HepG2 (cell line): ENCODE results near the gene RAB36. TPM values are rescaled to one million over a fixed set of nuclear protein-coding genes. Genes with fewer than 3 reads are reported as not detected.

Experiments used
- ATAC-seq: fragments of 200-7000 bp; cut with Tn5 transposase; 3 replicates; pipeline ENCODE4 v1.9.1; 2020; ENCODE audit warnings: mild to moderate bottlenecking, moderate library complexity
- BruUV-seq: library from RNA; stranded (reverse); fragments of 400-500 nt; replicated peaks from 2 replicates; lab custom pipeline; 2021; lab: Mats Ljungman, UMichigan
- CTCF ChIA-PET: fragments of 300-600 bp; formaldehyde crosslinking; extraction: SDS; loops from one replicate; lab custom pipeline; 2021; ENCODE audit warnings: low total read pairs, inconsistent platforms, low intra/inter-chr PET ratio; lab: Yijun Ruan, JAX
- POLR2A ChIA-PET: fragments of 350-600 bp; sonication (Branson Sonifier 250); formaldehyde crosslinking; loops from one replicate; lab custom pipeline; 2020; ENCODE audit warnings: antibody characterized with exemption, inconsistent platforms; lab: Yijun Ruan, JAX
- DNase-seq: peaks from one replicate; pipeline ENCODE4 v3.0.0-alpha.2; 2015; ENCODE audit warnings: low spot score
- FAIRE-seq: peaks from 3 replicates; lab custom pipeline; 2011; peaks lifted over from hg19 to GRCh38; lab: Jason Lieb, UNC
- H2AFZ ChIP-seq: one replicate; pipeline ENCODE4 v1.6.1; 2011; ENCODE audit warnings: low read length, inconsistent platforms
- H3K27ac ChIP-seq: fragments of 300-600 bp; 3 replicates; pipeline ENCODE4 v1.8.0; 2011; ENCODE audit warnings: mixed run types, mild to moderate bottlenecking, mixed read lengths, low read length, inconsistent platforms; ENCODE audit not compliant: insufficient read depth; ENCODE audit errors: extremely low read length
- H3K27me3 ChIP-seq, 2 experiments: fragments of 200-600 bp in 1 of 2; 2 replicates in 1 of 2; 3 replicates in 1 of 2; pipeline versions ENCODE4 v1.6.0 to v1.8.0; 2011; ENCODE audit warnings: low read length in 2 of 2, mild to moderate bottlenecking in 2 of 2, moderate library complexity in 2 of 2, inconsistent platforms in 1 of 2; ENCODE audit not compliant: insufficient read depth in 2 of 2, control insufficient read depth in 1 of 2
- H3K36me3 ChIP-seq, 2 experiments: fragments of 200-600 bp in 1 of 2; replicated peaks in 1 of 2; 2 replicates in 1 of 2; 3 replicates in 1 of 2; pipeline versions ENCODE4 v1.5.1 to v1.8.0; 2011; ENCODE audit warnings: low read length in 2 of 2, inconsistent platforms in 1 of 2; ENCODE audit not compliant: insufficient read depth in 2 of 2, control insufficient read depth in 1 of 2
- H3K4me1 ChIP-seq: 2 replicates; pipeline ENCODE4 v1.5.1; 2012; ENCODE audit warnings: low read length, inconsistent platforms; ENCODE audit not compliant: insufficient read depth
- H3K4me2 ChIP-seq: 2 replicates; pipeline ENCODE4 v1.6.0; 2011; ENCODE audit warnings: low read depth, low read length, inconsistent platforms
- H3K4me3 ChIP-seq, 3 experiments: fragments of 200-600 bp in 1 of 3; sonication (generic), shearing (Covaris generic) in 1 of 3; replicated peaks in 1 of 3; 2 replicates each; pipeline ENCODE4 v1.5.1; 2011 to 2016; ENCODE audit warnings: low read length in 3 of 3, inconsistent platforms in 2 of 3, low read depth in 2 of 3, mild to moderate bottlenecking in 2 of 3, control low read depth in 1 of 3, mixed read lengths in 1 of 3; ENCODE audit not compliant: insufficient read depth in 1 of 3
- H3K79me2 ChIP-seq: one replicate; pipeline ENCODE4 v1.6.1; 2011; ENCODE audit warnings: low read length, inconsistent platforms; ENCODE audit not compliant: insufficient read depth
- H3K9ac ChIP-seq: 2 replicates; pipeline ENCODE4 v1.6.0; 2011; ENCODE audit warnings: mild to moderate bottlenecking, low read depth, low read length, inconsistent platforms; ENCODE audit not compliant: insufficient read depth
- H3K9me3 ChIP-seq: 2 replicates; pipeline ENCODE4 v1.5.1; 2012; ENCODE audit warnings: mild to moderate bottlenecking, low read length
- H4K20me1 ChIP-seq: 2 replicates; pipeline ENCODE4 v1.6.0; 2011; ENCODE audit warnings: inconsistent platforms, mild to moderate bottlenecking, low read length, moderate library complexity; ENCODE audit not compliant: insufficient read depth
- ATAD3A ChIP-seq: sonication (generic); formaldehyde crosslinking; IDR thresholded peaks from 2 replicates; pipeline ENCODE4 v1.4.0; 2020; ENCODE audit warnings: missing genetic modification reagents
- CEBPB ChIP-seq: IDR thresholded peaks from 2 replicates; pipeline ENCODE4 v1.6.1; 2011; ENCODE audit warnings: low read depth, low read length, improper control_type of control experiment, borderline replicate concordance
- FOXK2 ChIP-seq: fragments of 450-650 bp; IDR thresholded peaks from 2 replicates; pipeline ENCODE4 v1.6.1; 2016
- ISX ChIP-seq: sonication (generic); formaldehyde crosslinking; conservative IDR thresholded peaks from 2 replicates; pipeline ENCODE4 v1.5.0; 2020; ENCODE audit warnings: missing genetic modification reagents
- NFE2L1 ChIP-seq: sonication (generic); formaldehyde crosslinking; IDR thresholded peaks from 2 replicates; pipeline ENCODE4 v1.4.0; 2020; ENCODE audit warnings: missing genetic modification reagents, mild to moderate bottlenecking, borderline replicate concordance
- NFKBIZ ChIP-seq: IDR thresholded peaks from 2 replicates; pipeline ENCODE4 v1.6.1; 2018; ENCODE audit warnings: missing genetic modification reagents, missing compliant biosample characterization
- NPAS2 ChIP-seq: sonication (generic); formaldehyde crosslinking; IDR thresholded peaks from 2 replicates; pipeline ENCODE4 v1.8.0; 2022; ENCODE audit warnings: mild to moderate bottlenecking, missing genetic modification reagents, borderline replicate concordance
- RBM22 ChIP-seq: fragments of 200-400 bp; formaldehyde crosslinking; optimal IDR thresholded peaks from 2 replicates; pipeline ENCODE3; 2017; ENCODE audit warnings: mild to moderate bottlenecking, low read length, moderate library complexity
- SMARCE1 ChIP-seq: fragments of 450-650 bp; IDR thresholded peaks from 2 replicates; pipeline ENCODE4 v1.6.1; 2017; ENCODE audit warnings: borderline replicate concordance
- ZNF431 ChIP-seq: sonication (generic); formaldehyde crosslinking; IDR thresholded peaks from 2 replicates; pipeline ENCODE4 v1.9.0; 2022; ENCODE audit warnings: missing genetic modification reagents, low read depth, mild to moderate bottlenecking, borderline replicate concordance
- ZNF546 ChIP-seq: sonication (generic); formaldehyde crosslinking; conservative IDR thresholded peaks from 2 replicates; pipeline ENCODE4 v1.8.1; 2023; ENCODE audit warnings: mild to moderate bottlenecking, missing genetic modification reagents
- ZNF615 ChIP-seq: sonication (generic); formaldehyde crosslinking; IDR thresholded peaks from 2 replicates; pipeline ENCODE4 v1.5.0; 2020; ENCODE audit warnings: mild to moderate bottlenecking, missing genetic modification reagents, borderline replicate concordance
- ZNF788 ChIP-seq: sonication (generic); formaldehyde crosslinking; IDR thresholded peaks from 2 replicates; pipeline ENCODE4 v1.5.0; 2020; ENCODE audit warnings: mild to moderate bottlenecking, missing genetic modification reagents, borderline replicate concordance
- WGBS: methylation state at CpG from one replicate; pipeline ENCODE4 v1.1.6; 2017; ENCODE audit warnings: low lambda C conversion rate; 5-methylcytosine and 5-hydroxymethylcytosine counted together
- in situ Hi-C: cut with HindIII; loops from 2 replicates; pipeline ENCODE4 v1.10.0; 2017; ENCODE audit warnings: low pct_unique_long_range_greater_than_20kb; ENCODE audit not compliant: extremely low pct_ligation_motif_present
- intact Hi-C: fragments of 100-400 bp; cut with micrococcal nuclease; formaldehyde crosslinking; loops from one replicate; pipeline ENCODE4 v1.10.0; 2022; ENCODE audit not compliant: unreplicated experiment
- polyA plus RNA-seq, 8 experiments: library from polyadenylated mRNA; depleted of rRNA in 3 of 8; stranded (reverse) in 7 of 8; unstranded in 1 of 8; fragments of >200 nt; fragmentation: Illumina TruSeq in 4 of 8; extraction: Trizol in 4 of 8; gene quantifications; 2 replicates each; pipeline versions ENCODE4 v1.2.1 to v1.2.3, GENCODE V29; 2011 to 2016; ENCODE audit warnings: low read depth in 4 of 8, missing spikeins in 1 of 8, mixed read lengths in 1 of 8; ENCODE audit not compliant: insufficient read depth in 1 of 8
- total RNA-seq, 5 experiments: library from RNA; depleted of rRNA; stranded (reverse); fragments of >200 nt; fragmentation: Illumina TruSeq; extraction: Trizol; gene quantifications; 2 replicates each; pipeline ENCODE4 v1.2.3, GENCODE V29; 2016; ENCODE audit warnings: low read depth in 1 of 5

RAB36 gene
- total and polyA plus RNA-seq, 2 of the 13 experiments (the other 11 are each of a cell fraction or from before 2014, with no cell fraction given) = 0.24 to 0.86 TPM

- Histone ChIP-seq H3K27ac (no peak overlapping the region), H2AFZ (no peak overlapping the region), H3K4me2 (no peak overlapping the region), H3K4me3 (no peak overlapping the region), H3K9ac (no peak overlapping the region), H3K36me3 (peaks cover 2 to 6% of the 10 kb centered on the region in 2 experiments; a peak in 3 of 5 replicates), H3K4me1 (no peaks in the 10 kb centered on the region), H4K20me1 (no peaks in the 10 kb centered on the region), H3K27me3 (no peaks in the 10 kb centered on the region), H3K9me3 (no peaks in the 10 kb centered on the region), H3K79me2 (no peaks in the 10 kb centered on the region)
- 89% methylated on average over 6 of the region's 18 CpGs for WGBS
- TF ChIP-seq ZNF546 (CRISPR knock-in tag) (no peak), NPAS2 (CRISPR knock-in tag) (no peak), FOXK2 (no peak), ISX (CRISPR knock-in tag) (no peak), SMARCE1 (no peak), NFKBIZ (CRISPR knock-in tag) (no peak), ZNF615 (CRISPR knock-in tag) (no peak), ZNF788 (no peak), ATAD3A (CRISPR knock-in tag) (no peak), RBM22 (peak; percentile 63), CEBPB (peak; percentile 0; the same call in 1 of the 2 replicates), ZNF431 (CRISPR knock-in tag) (no peak), NFE2L1 (CRISPR knock-in tag) (no peak)
- no TSS peak for BruUV-seq
- DNase-seq (no peak), ATAC-seq (no peak), FAIRE-seq (no peak)
- in situ Hi-C loops = no loop called here
- ChIA-PET POLR2A (interaction anchor here (1.3 kb wide), 1 partner anchor 38 kb away, joined by 5 read pairs; no protein-coding TSS in a partner anchor), CTCF (no interaction called here)
- intact Hi-C loops = no loop called here
Observed at GRCh38 chr22:23113847-23114720, 31.2 kb upstream of the RAB36 start.
